BLaER1 (cell line): ENCODE data around the gene ARHGEF25.

Experiments
- H3K27ac ChIP-seq: shearing (Covaris generic); formaldehyde crosslinking; 2 replicates; pipeline ENCODE4 v1.8.1; 2022
- H3K27me3 ChIP-seq: shearing (Covaris generic); formaldehyde crosslinking; 2 replicates; pipeline ENCODE4 v1.8.1; 2022
- H3K36me3 ChIP-seq: shearing (Covaris generic); formaldehyde crosslinking; 2 replicates; pipeline ENCODE4 v1.8.1; 2022
- H3K4me1 ChIP-seq: shearing (Covaris generic); formaldehyde crosslinking; 2 replicates; pipeline ENCODE4 v1.8.1; 2022
- H3K4me2 ChIP-seq: shearing (Covaris generic); formaldehyde crosslinking; 2 replicates; pipeline ENCODE4 v1.8.1; 2022
- H3K4me3 ChIP-seq: shearing (Covaris generic); formaldehyde crosslinking; 2 replicates; pipeline ENCODE4 v1.8.1; 2022
- H3K9ac ChIP-seq: shearing (Covaris generic); formaldehyde crosslinking; 2 replicates; pipeline ENCODE4 v1.8.1; 2022
- H3K9me3 ChIP-seq: shearing (Covaris generic); formaldehyde crosslinking; 2 replicates; pipeline ENCODE4 v1.8.1; 2022
- H4K20me1 ChIP-seq: shearing (Covaris generic); formaldehyde crosslinking; 2 replicates; pipeline ENCODE4 v1.8.1; 2022
- Cebpa-rat ChIP-seq: shearing (Covaris generic); IDR thresholded peaks from 2 replicates; pipeline ENCODE4 v1.8.1; 2022

Gene ARHGEF25

GRCh38 chr12:57620245-57620935 is 9.2 kb downstream of the ARHGEF25 start:
- Histone ChIP-seq H3K27me3 (peaks cover 83% of the 10 kb centered on the region), H3K4me3 (peak overlapping the region; percentile 16; the same call in 1 of the 2 replicates)

DNA sequence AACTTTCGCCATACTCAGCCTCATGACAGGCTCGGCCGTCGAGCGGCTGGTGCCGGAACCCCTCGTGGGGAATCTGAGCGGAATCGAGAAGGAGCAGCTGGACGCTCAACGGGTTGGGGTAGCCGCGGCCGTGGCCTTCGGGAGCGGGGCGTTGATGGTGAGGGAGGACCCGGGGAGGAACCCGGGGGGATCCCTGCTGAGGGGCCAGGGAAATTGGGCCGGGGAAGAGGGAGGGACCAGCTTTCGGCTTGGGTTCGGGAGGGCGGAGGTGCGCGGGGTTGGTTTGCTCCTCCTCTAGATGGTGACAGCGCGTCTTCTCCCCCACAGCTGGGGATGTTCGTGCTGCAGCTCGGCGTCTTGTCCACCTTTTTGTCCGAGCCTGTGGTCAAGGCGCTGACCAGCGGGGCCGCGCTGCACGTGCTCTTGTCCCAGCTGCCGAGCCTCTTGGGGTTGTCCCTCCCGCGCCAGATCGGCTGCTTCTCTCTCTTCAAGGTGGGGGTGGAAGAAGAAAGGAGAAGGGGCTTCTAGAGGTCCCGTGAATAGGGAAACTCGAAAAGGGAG is 9.8 kb downstream of the ARHGEF25 start:
- Histone ChIP-seq H3K27ac (no peak overlapping the region), H4K20me1 (peaks cover 40% of the 10 kb centered on the region), H3K4me3 (peak overlapping the region; percentile 34), H3K9me3 (peaks cover 13% of the 10 kb centered on the region; the same call in 1 of the 2 replicates), H3K4me2 (peak overlapping the region; percentile 67), H3K9ac (no peak overlapping the region), H3K4me1 (peaks cover 39% of the 10 kb centered on the region), H3K36me3 (peaks cover 20% of the 10 kb centered on the region; the same call in 1 of the 2 replicates), H3K27me3 (peaks cover 89% of the 10 kb centered on the region)
- TF ChIP-seq Cebpa-rat: no peak

More at GRCh38 chr12:57620245-57620935, 9.2 kb downstream of the ARHGEF25 start:
- Histone ChIP-seq H3K4me2 (peak overlapping the region; percentile 67), H3K9ac (no peak overlapping the region), H3K36me3 (peaks cover 26% of the 10 kb centered on the region; the same call in 1 of the 2 replicates), H4K20me1 (peaks cover 40% of the 10 kb centered on the region), H3K27ac (no peak overlapping the region), H3K9me3 (peaks cover 13% of the 10 kb centered on the region; the same call in 1 of the 2 replicates), H3K4me1 (peaks cover 39% of the 10 kb centered on the region)
- TF ChIP-seq Cebpa-rat: no peak

GRCh38 chr12:57621497-57622292 is 10.5 kb downstream of the ARHGEF25 start:
- no peak for TF ChIP-seq Cebpa-rat
- peaks cover 96% of the 10 kb centered on the region for H3K27me3 ChIP-seq
- peaks cover 33% of the 10 kb centered on the region for H3K4me1 ChIP-seq
- H4K20me1 ChIP-seq: peaks cover 40% of the 10 kb centered on the region
- H3K9me3 ChIP-seq: peaks cover 13% of the 10 kb centered on the region; the same call in 1 of the 2 replicates
- no peak overlapping the region for H3K9ac ChIP-seq
- no peak overlapping the region for H3K27ac ChIP-seq
- H3K4me3 ChIP-seq: peak overlapping the region; percentile 34; the same call in 1 of the 2 replicates
- peaks cover 14% of the 10 kb centered on the region; the same call in 1 of the 2 replicates for H3K36me3 ChIP-seq
- H3K4me2 ChIP-seq: peak overlapping the region; percentile 67

GRCh38 chr12:57622293-57623245 is 11.3 kb downstream of the ARHGEF25 start:
- no peak for TF ChIP-seq Cebpa-rat
- H3K27me3 ChIP-seq: peaks cover 100% of the 10 kb centered on the region

DNA sequence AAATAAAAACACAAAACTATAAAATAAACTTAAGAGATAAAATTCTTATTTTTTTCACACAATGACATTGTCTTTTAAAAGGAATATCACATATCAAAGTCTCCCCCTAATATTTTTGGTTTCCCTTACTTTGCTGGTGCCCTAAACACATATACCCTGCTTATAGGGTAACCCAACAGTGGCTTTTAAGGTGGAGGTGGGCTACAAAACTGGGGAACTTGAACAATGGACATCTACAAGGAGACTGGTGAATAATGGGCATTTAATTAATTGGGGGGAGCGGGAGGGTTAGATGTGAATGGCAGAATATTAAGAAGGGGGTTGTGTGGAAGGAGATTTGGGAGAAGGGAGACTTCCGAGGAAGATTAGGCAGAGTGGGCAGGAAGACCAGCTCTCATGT is 12.2 kb downstream of the ARHGEF25 start:
- Histone ChIP-seq H3K4me3 (no peak overlapping the region), H3K4me2 (no peak overlapping the region), H4K20me1 (peaks cover 41% of the 10 kb centered on the region), H3K4me1 (peaks cover 30% of the 10 kb centered on the region), H3K27ac (no peak overlapping the region), H3K9ac (no peak overlapping the region), H3K9me3 (peaks cover 18% of the 10 kb centered on the region), H3K36me3 (peaks cover 8% of the 10 kb centered on the region; the same call in 1 of the 2 replicates), H3K27me3 (peaks cover 100% of the 10 kb centered on the region)
- no peak for TF ChIP-seq Cebpa-rat

More at GRCh38 chr12:57622293-57623245, 11.3 kb downstream of the ARHGEF25 start:
- no peak overlapping the region for H3K4me2 ChIP-seq
- H4K20me1 ChIP-seq: peaks cover 40% of the 10 kb centered on the region
- H3K27ac ChIP-seq: no peak overlapping the region
- no peak overlapping the region for H3K4me3 ChIP-seq
- H3K36me3 ChIP-seq: peaks cover 12% of the 10 kb centered on the region; the same call in 1 of the 2 replicates
- H3K9ac ChIP-seq: no peak overlapping the region
- peaks cover 31% of the 10 kb centered on the region for H3K4me1 ChIP-seq
- H3K9me3 ChIP-seq: peaks cover 16% of the 10 kb centered on the region

- Histone ChIP-seq H3K27ac (no peak overlapping the region), H3K36me3 (peaks cover 8% of the 10 kb centered on the region; the same call in 1 of the 2 replicates), H3K9ac (no peak overlapping the region), H3K27me3 (peaks cover 100% of the 10 kb centered on the region), H3K4me3 (no peak overlapping the region), H3K4me2 (no peak overlapping the region), H4K20me1 (peaks cover 46% of the 10 kb centered on the region), H3K9me3 (peaks cover 24% of the 10 kb centered on the region), H3K4me1 (peaks cover 25% of the 10 kb centered on the region)
- no peak for TF ChIP-seq Cebpa-rat
These were observed 12.7 kb downstream of the ARHGEF25 start for GRCh38 chr12:57623811-57624390.

DNA sequence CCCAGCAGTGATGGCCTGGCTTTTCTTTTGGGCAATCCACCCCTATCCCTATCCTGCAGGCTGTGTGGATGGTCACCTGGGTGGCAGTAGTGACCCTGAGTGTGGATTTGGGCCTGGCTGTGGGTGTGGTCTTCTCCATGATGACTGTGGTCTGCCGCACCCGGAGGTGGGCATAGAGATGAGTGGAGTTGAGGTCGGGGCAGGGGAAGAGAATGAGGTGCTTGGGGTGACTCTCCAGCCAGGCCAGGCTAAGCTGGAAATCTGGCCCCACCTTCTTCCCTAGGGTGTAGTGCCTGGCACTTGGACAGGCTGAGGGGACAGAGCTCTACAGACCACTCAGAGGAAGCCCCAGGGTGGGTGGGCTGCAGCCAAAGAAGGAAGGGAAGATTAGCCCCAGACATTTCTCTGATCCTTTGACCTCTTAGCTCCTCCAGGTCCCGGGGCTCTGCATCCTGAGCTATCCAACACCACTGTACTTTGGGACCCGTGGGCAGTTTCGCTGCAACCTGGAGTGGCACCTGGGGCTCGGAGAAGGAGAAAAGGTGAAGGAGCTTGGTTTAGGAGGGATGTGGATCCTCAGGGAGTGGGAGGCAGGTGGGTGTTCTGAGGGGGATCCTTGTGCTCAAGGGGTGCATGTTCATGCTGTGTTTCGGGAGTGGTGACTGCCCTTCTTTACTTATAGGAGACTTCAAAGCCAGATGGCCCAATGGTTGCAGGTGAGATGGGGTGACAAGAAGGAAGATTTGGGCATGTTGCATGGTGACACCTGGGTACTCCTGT is 13.4 kb downstream of the ARHGEF25 start:
- no peak overlapping the region for H3K27ac ChIP-seq
- H3K9ac ChIP-seq: no peak overlapping the region
- peaks cover 5% of the 10 kb centered on the region; the same call in 1 of the 2 replicates for H3K36me3 ChIP-seq
- no peak overlapping the region for H3K4me3 ChIP-seq
- H3K27me3 ChIP-seq: peaks cover 100% of the 10 kb centered on the region
- no peak overlapping the region for H3K4me2 ChIP-seq
- no peak for TF ChIP-seq Cebpa-rat
- peaks cover 42% of the 10 kb centered on the region for H4K20me1 ChIP-seq
- peaks cover 21% of the 10 kb centered on the region for H3K9me3 ChIP-seq
- peaks cover 24% of the 10 kb centered on the region for H3K4me1 ChIP-seq
